ENCODE data around the gene SLN. TPM values are rescaled to one million over a fixed set of nuclear protein-coding genes. Genes with fewer than 3 reads are reported as not detected.

Gene SLN
- total and polyA plus RNA-seq, 2 donors (not counting 3 experiments of a cell fraction or from before 2014, with no cell fraction given), result 0.25 TPM; not detected in 1

DNA sequence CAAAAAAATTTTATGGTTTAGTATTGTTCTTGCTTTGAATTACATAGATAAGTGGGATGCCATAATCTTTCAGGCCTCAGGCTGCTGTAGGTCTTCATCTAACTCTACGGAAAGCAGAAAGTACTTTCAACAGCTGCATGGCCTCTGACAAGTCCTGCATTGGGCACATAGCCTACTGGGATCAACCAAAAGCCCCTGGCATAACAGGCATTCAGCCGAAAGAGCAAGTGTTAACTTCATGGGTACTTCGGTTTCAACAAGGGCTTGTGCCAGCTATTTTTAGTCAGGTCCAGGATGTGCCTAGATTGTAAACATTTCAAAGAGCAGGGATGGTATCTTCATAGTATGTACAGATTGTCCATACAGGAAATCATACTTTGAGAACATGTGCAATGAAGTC, 3.1 kb downstream of the SLN start:
- no peak overlapping the region for H2AFZ ChIP-seq (ENCODE audit: low read depth, low read length)
- H3K27me3 ChIP-seq (ENCODE audit: control insufficient read depth in 2 of 2, insufficient read depth in 2 of 2, low read length in 2 of 2), result peaks cover 17 to 31% of the 10 kb centered on the region in 2 experiments
- dilution Hi-C loops (cut with MboI; ENCODE audit: extremely low pct_ligation_motif_present, low sequenced_read_pairs), result no loop called here
- H3K36me3 ChIP-seq (ENCODE audit: control insufficient read depth in 2 of 2, extremely low read depth in 1 of 2, insufficient read depth in 2 of 2, low read length in 2 of 2), result no peaks in the 10 kb centered on the region
- no peaks in the 10 kb centered on the region for H3K79me2 ChIP-seq (ENCODE audit: control insufficient read depth, insufficient read depth, low read length)
- no peak for DNase-seq (ENCODE audit: low read depth, low spot score)
- H3K4me1 ChIP-seq (ENCODE audit: control insufficient read depth, extremely low read depth, insufficient read depth, low read length), result no peaks in the 10 kb centered on the region
- no peak overlapping the region for H3K27ac ChIP-seq (ENCODE audit: insufficient read depth, low read depth, low read length)
- no peak overlapping the region for H3K4me2 ChIP-seq (ENCODE audit: insufficient read depth, low read length)
- H3K9me3 ChIP-seq (replicated peaks; ENCODE audit: control insufficient read depth, insufficient read depth, low read length), result no peaks in the 10 kb centered on the region
- no peaks in the 10 kb centered on the region for H4K20me1 ChIP-seq (replicated peaks; ENCODE audit: control insufficient read depth, extremely low read depth, insufficient read depth, low read length)
- CTCF ChIA-PET, result no interaction called here
- TF ChIP-seq, protein P1, sequence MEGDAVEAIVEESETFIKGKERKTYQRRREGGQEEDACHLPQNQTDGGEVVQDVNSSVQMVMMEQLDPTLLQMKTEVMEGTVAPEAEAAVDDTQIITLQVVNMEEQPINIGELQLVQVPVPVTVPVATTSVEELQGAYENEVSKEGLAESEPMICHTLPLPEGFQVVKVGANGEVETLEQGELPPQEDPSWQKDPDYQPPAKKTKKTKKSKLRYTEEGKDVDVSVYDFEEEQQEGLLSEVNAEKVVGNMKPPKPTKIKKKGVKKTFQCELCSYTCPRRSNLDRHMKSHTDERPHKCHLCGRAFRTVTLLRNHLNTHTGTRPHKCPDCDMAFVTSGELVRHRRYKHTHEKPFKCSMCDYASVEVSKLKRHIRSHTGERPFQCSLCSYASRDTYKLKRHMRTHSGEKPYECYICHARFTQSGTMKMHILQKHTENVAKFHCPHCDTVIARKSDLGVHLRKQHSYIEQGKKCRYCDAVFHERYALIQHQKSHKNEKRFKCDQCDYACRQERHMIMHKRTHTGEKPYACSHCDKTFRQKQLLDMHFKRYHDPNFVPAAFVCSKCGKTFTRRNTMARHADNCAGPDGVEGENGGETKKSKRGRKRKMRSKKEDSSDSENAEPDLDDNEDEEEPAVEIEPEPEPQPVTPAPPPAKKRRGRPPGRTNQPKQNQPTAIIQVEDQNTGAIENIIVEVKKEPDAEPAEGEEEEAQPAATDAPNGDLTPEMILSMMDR (IDR thresholded peaks at IDR 0.05; ENCODE audit: extremely low read depth in 1 of 2, insufficient read depth in 1 of 2, low read depth in 1 of 2, low read length in 2 of 2), result no peak
- TF ChIP-seq EZH2 (IDR thresholded peaks at IDR 0.05; ENCODE audit: borderline replicate concordance, low read depth, low read length, severe bottlenecking), result no peak
- H3K9me1 ChIP-seq (replicated peaks; ENCODE audit: control insufficient read depth, extremely low read depth, insufficient read depth, low read length), result no peaks in the 10 kb centered on the region
- no TSS peak for BruUV-seq (replicated peaks)
- intact Hi-C loops (cut with micrococcal nuclease), result no loop called here
- POLR2A ChIA-PET, result no interaction called here
- H3K4me3 ChIP-seq (replicated peaks in 1 of 3; ENCODE audit: insufficient read depth in 1 of 3, low read depth in 1 of 3, low read length in 3 of 3), result no peak overlapping the region
- no peak for FAIRE-seq
- H3K9ac ChIP-seq (replicated peaks; ENCODE audit: extremely low read depth, insufficient read depth, low read length), result no peak overlapping the region

GRCh38 chr11:107707807-107708206, 4.0 kb downstream of the SLN start:
- FAIRE-seq, result no peak
- no peak overlapping the region for H3K9ac ChIP-seq (replicated peaks; ENCODE audit: extremely low read depth, insufficient read depth, low read length)
- POLR2A ChIA-PET, result no interaction called here

More at GRCh38 chr11:107707807-107708206, 4.0 kb downstream of the SLN start:
- H3K4me1 ChIP-seq (ENCODE audit: control insufficient read depth, extremely low read depth, insufficient read depth, low read length), result no peaks in the 10 kb centered on the region
- H3K9me3 ChIP-seq (replicated peaks; ENCODE audit: control insufficient read depth, insufficient read depth, low read length), result no peaks in the 10 kb centered on the region
- no peaks in the 10 kb centered on the region for H3K79me2 ChIP-seq (ENCODE audit: control insufficient read depth, insufficient read depth, low read length)
- TF ChIP-seq MYC (IDR thresholded peaks at IDR 0.05; ENCODE audit: low read depth, low read length) (no peak), GATA2 (IDR thresholded peaks at IDR 0.05; ENCODE audit: insufficient read depth, insufficient read length, low read depth, low read length) (no peak), EZH2 (IDR thresholded peaks at IDR 0.05; ENCODE audit: borderline replicate concordance, low read depth, low read length, severe bottlenecking) (no peak), POLR2A (IDR thresholded peaks at IDR 0.05; ENCODE audit: low read depth, low read length) (no peak), POLR2AphosphoS5 (IDR thresholded peaks at IDR 0.05; ENCODE audit: insufficient read depth, low read depth, low read length) (no peak), FOS (IDR thresholded peaks at IDR 0.05; ENCODE audit: borderline replicate concordance, insufficient read depth, low read length) (no peak), JUN (IDR thresholded peaks at IDR 0.05; ENCODE audit: borderline replicate concordance, insufficient read depth, insufficient read length, low read depth) (no peak)
- TF ChIP-seq, protein P2, sequence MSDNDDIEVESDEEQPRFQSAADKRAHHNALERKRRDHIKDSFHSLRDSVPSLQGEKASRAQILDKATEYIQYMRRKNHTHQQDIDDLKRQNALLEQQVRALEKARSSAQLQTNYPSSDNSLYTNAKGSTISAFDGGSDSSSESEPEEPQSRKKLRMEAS (IDR thresholded peaks at IDR 0.05; ENCODE audit: insufficient read depth, insufficient read length), result no peak
- TF ChIP-seq, protein P1 (IDR thresholded peaks at IDR 0.05; ENCODE audit: extremely low read depth in 1 of 2, insufficient read depth in 1 of 2, low read depth in 1 of 2, low read length in 2 of 2), result no peak
- no peaks in the 10 kb centered on the region for H3K9me1 ChIP-seq (replicated peaks; ENCODE audit: control insufficient read depth, extremely low read depth, insufficient read depth, low read length)
- H4K20me1 ChIP-seq (replicated peaks; ENCODE audit: control insufficient read depth, extremely low read depth, insufficient read depth, low read length), result no peaks in the 10 kb centered on the region
- no peak overlapping the region for H3K27ac ChIP-seq (ENCODE audit: insufficient read depth, low read depth, low read length)
- intact Hi-C loops (cut with micrococcal nuclease), result no loop called here
- CTCF ChIA-PET, result no interaction called here
- H3K27me3 ChIP-seq (ENCODE audit: control insufficient read depth in 2 of 2, insufficient read depth in 2 of 2, low read length in 2 of 2), result peaks cover 16 to 28% of the 10 kb centered on the region in 2 experiments
- H2AFZ ChIP-seq (ENCODE audit: low read depth, low read length), result no peak overlapping the region
- BruUV-seq (replicated peaks), result no TSS peak
- no peak overlapping the region for H3K4me2 ChIP-seq (ENCODE audit: insufficient read depth, low read length)
- no peaks in the 10 kb centered on the region for H3K36me3 ChIP-seq (ENCODE audit: control insufficient read depth in 2 of 2, extremely low read depth in 1 of 2, insufficient read depth in 2 of 2, low read length in 2 of 2)
- dilution Hi-C loops (cut with MboI; ENCODE audit: extremely low pct_ligation_motif_present, low sequenced_read_pairs), result no loop called here
- DNase-seq (ENCODE audit: low read depth, low spot score), result no peak
- no peak overlapping the region for H3K4me3 ChIP-seq (replicated peaks in 1 of 3; ENCODE audit: insufficient read depth in 1 of 3, low read depth in 1 of 3, low read length in 3 of 3)

Data from endothelial cell of umbilical vein (primary cell).